Heart right ventricle (tissue), 16 donors: ENCODE measurements around the gene FMO5. TPM values are rescaled to one million over a fixed set of nuclear protein-coding genes. Genes with fewer than 3 reads are reported as not detected.

Source experiments
- ATAC-seq, 8 donors: fragments of 200-7000 bp; cut with Tn5 transposase; one replicate each; pipeline ENCODE4 v1.9.1; 2020; ENCODE audit warnings: mild to moderate bottlenecking in 8 of 8, moderate library complexity in 8 of 8, moderate number of reproducible peaks in 1 of 8
- DNase-seq, 2 donors: peaks; one replicate each; pipeline ENCODE4 v3.0.0-alpha.2; 2020
- H3K27ac ChIP-seq, 10 donors: fragments of 200-600 bp; sonication (generic) in 2 of 10; one replicate each; pipeline versions ENCODE4 v1.5.0 to v1.8.0; 2020 to 2022; ENCODE audit warnings: mild to moderate bottlenecking in 3 of 10
- H3K27me3 ChIP-seq, 7 donors: fragments of 200-600 bp; one replicate each; pipeline ENCODE4 v1.8.0; 2021 to 2022; ENCODE audit warnings: mild to moderate bottlenecking in 2 of 7
- H3K36me3 ChIP-seq, 9 donors: fragments of 200-600 bp; sonication (generic) in 1 of 9; one replicate each; pipeline versions ENCODE4 v1.5.0 to v1.8.0; 2020 to 2022; ENCODE audit warnings: mild to moderate bottlenecking in 2 of 9
- H3K4me1 ChIP-seq, 9 donors: fragments of 200-600 bp; sonication (generic) in 1 of 9; one replicate each; pipeline versions ENCODE4 v1.5.0 to v1.8.0; 2020 to 2022; ENCODE audit warnings: mild to moderate bottlenecking in 4 of 9
- H3K4me3 ChIP-seq, 10 donors: fragments of 200-600 bp; sonication (generic) in 2 of 10; one replicate each; pipeline versions ENCODE4 v1.5.0 to v1.8.0; 2020 to 2022; ENCODE audit warnings: mild to moderate bottlenecking in 7 of 10, moderate library complexity in 2 of 10
- H3K9me3 ChIP-seq, 11 donors: fragments of 200-600 bp in 10 of 11; sonication (generic) in 2 of 11; one replicate each; pipeline versions ENCODE4 v1.5.0 to v1.8.0; 2013 to 2022; ENCODE audit warnings: mild to moderate bottlenecking in 2 of 11, control low read depth in 1 of 11, moderate library complexity in 1 of 11
- CTCF ChIP-seq, 9 donors: fragments of 200-600 bp; sonication (generic) in 2 of 9; IDR thresholded peaks; one replicate each; pipeline versions ENCODE4 v1.5.0 to v1.8.0; 2021 to 2022; ENCODE audit warnings: antibody characterized with exemption in 9 of 9, mild to moderate bottlenecking in 5 of 9, moderate library complexity in 1 of 9
- WGBS, 2 donors: extraction: QIAGEN DNeasy Blood & Tissue Kit; methylation state at CpG; one replicate each; pipeline ENCODE4 v1.1.7; 2013; ENCODE audit warnings: inconsistent platforms in 1 of 2; 5-methylcytosine and 5-hydroxymethylcytosine counted together
- intact Hi-C, 10 donors: fragments of 100-400 bp; cut with DNase I; formaldehyde crosslinking; loops; one replicate each; pipeline versions ENCODE4 v1.11.1 to v1.14.2; 2022
- polyA plus RNA-seq, 2 donors: library from polyadenylated mRNA; stranded (reverse); fragments of 200-250 nt; gene quantifications; one replicate each; pipeline ENCODE4 v1.2.3, GENCODE V29; 2013
- total RNA-seq, 10 donors: library from RNA; stranded (reverse); fragmentation: NEBNext Ultra II Directional in 3 of 10; extraction: Animal tissue kit (Norgen Biotek cat#: 25700) in 3 of 10; gene quantifications; one replicate each; pipeline versions ENCODE4 v1.2.1 to v1.2.4, GENCODE V29; 2021 to 2023
- donor health status: Arrhythmogenic right ventricular cardiomyopathy.
- donor health status: ischemic (EF 13 %, LVEDD 7.1; RV severe dilation, severe dysfunction).
- donor health status: healthy with polysubstance abuse.
- donor health status: DM: no; HTN: yes; CAD: no.
- donor health status: DM: no; HTN: no; CAD: no.
- donor health status: ischemic (EF 25% LVEDD 6.9; RV normal size, moderate dysfunction).
- donor health status: ischemic (EF 25% LVEDD 5.7; RV mildly dilated, moderate dysfunction).
- donor health status: healthy.
- donor health status: DM: yes; HTN: yes; CAD: no.
- donor health status: Ischemic cardiomyopathy.
- donor health status: ischemic (EF 35%, LVEDD 5.7; RV mildly dilated, moderate dysfunction).
- donor health status: nonischemic (EF 11% LVEDD 7.7; RV severe dilation, severe dysfunction).
- donor health status: DM: yes; HTN: yes; CAD: no.
- donor health status: PGD.
- donor health status: ischemic (EF 29% LVEDD 5.4; RV normal size, mild dysfunction).
- donor health status: nonischemic (EF 23%, LVEDD 6.1; RV moderate dilation, normal function).

Gene FMO5
- total and polyA plus RNA-seq, 12 donors = 0.20 to 21.7 (median 0.78) TPM

GRCh38 chr1:147171399-147172167, 53.6 kb downstream of the FMO5 start:
- WGBS, 2 donors = 0 to 1% methylated on average over 32 of the region's 32 CpGs
- no peaks in the 10 kb centered on the region for H3K9me3 ChIP-seq
- DNase-seq = no peak
- H3K27ac ChIP-seq = peak overlapping the region; percentile 74 to 98 (median 94)
- no peaks in the 10 kb centered on the region for H3K27me3 ChIP-seq
- ATAC-seq = no peak
- no peak for TF ChIP-seq CTCF (IDR thresholded peaks at IDR 0.05)
- peaks cover 3 to 62% (median 47%) of the 10 kb centered on the region in 9 donors for H3K4me1 ChIP-seq
- H3K36me3 ChIP-seq = peaks cover 0 to 33% (median 0%) of the 10 kb centered on the region in 9 donors
- intact Hi-C loops = loop anchor here (1.0 to 5.0 kb wide), 5 partner anchors 56 to 72 kb away; partner anchors contain the start of genes CHD1L (in 7 of the 10) and FMO5 (in 2 of the 10)
- H3K4me3 ChIP-seq = peak overlapping the region; percentile 58 to 99 (median 90)

- no peak for ATAC-seq
- no peak for TF ChIP-seq CTCF (IDR thresholded peaks at IDR 0.05)
- intact Hi-C loops = loop anchor here in 5 of 10 donors (5.0 kb wide), 2 partner anchors 57 to 72 kb away; partner anchors contain the start of genes CHD1L (in 3 of the 5) and FMO5 (in 2 of the 5)
- Histone ChIP-seq H3K4me1 (peaks cover 3 to 62% (median 47%) of the 10 kb centered on the region in 9 donors), H3K27me3 (no peaks in the 10 kb centered on the region), H3K9me3 (no peaks in the 10 kb centered on the region), H3K36me3 (peaks cover 0 to 34% (median 0%) of the 10 kb centered on the region in 9 donors), H3K27ac (peak overlapping the region in 6 of 10 donors; percentile 1 to 95 (median 38)), H3K4me3 (peak overlapping the region in 7 of 10 donors; percentile 73 to 96 (median 90))
- DNase-seq = no peak
- WGBS, 2 donors = 80 to 82% methylated on average over 6 of the region's 6 CpGs
Observed at GRCh38 chr1:147169840-147170674, 55.1 kb downstream of the FMO5 start.

- 33 to 48% methylated on average over 3 of the region's 3 CpGs for WGBS, 2 donors
- no peak for TF ChIP-seq CTCF (IDR thresholded peaks at IDR 0.05)
- Histone ChIP-seq H3K36me3 (peaks cover 0 to 37% (median 0%) of the 10 kb centered on the region in 9 donors), H3K4me1 (peaks cover 3 to 55% (median 45%) of the 10 kb centered on the region in 9 donors), H3K9me3 (no peaks in the 10 kb centered on the region), H3K27me3 (no peaks in the 10 kb centered on the region), H3K4me3 (no peak overlapping the region), H3K27ac (peak overlapping the region in 2 of 10 donors; percentile 39 to 92)
- DNase-seq = no peak
- intact Hi-C loops = no loop called here
- no peak for ATAC-seq
Observed at GRCh38 chr1:147169171-147169570, 56.0 kb downstream of the FMO5 start.

- intact Hi-C loops = no loop called here
Observed at GRCh38 chr1:147168626-147169058, 56.5 kb downstream of the FMO5 start.

More at GRCh38 chr1:147168626-147169058, 56.5 kb downstream of the FMO5 start:
- Histone ChIP-seq H3K4me1 (peaks cover 3 to 49% (median 40%) of the 10 kb centered on the region in 9 donors), H3K4me3 (no peak overlapping the region), H3K27me3 (no peaks in the 10 kb centered on the region), H3K9me3 (no peaks in the 10 kb centered on the region), H3K36me3 (peaks cover 0 to 42% (median 0%) of the 10 kb centered on the region in 9 donors), H3K27ac (peak overlapping the region in 2 of 10 donors; percentile 39 to 52)
- no peak for TF ChIP-seq CTCF (IDR thresholded peaks at IDR 0.05)
- DNase-seq (no peak), ATAC-seq (no peak)
- 62 to 69% methylated on average over 2 of the region's 2 CpGs for WGBS, 2 donors
